ENCODE data around the gene UBQLN4. TPM values are rescaled to one million over a fixed set of nuclear protein-coding genes. Genes with fewer than 3 reads are reported as not detected.

The UBQLN4 gene
- total RNA-seq, 6 experiments from 2014 or later: 19.0 to 25.5 (median 21.0) TPM

- Histone ChIP-seq H3K9me3 (no peaks in the 10 kb centered on the region), H3K4me1 (peaks cover 0 to 8% (median 3%) of the 10 kb centered on the region in 4 donors), H3K4me3 (peak within 1 kb of the TSS; percentile 86 to 88 (median 87)), H3K27ac (peak within 1 kb of the TSS; percentile 52 to 75 (median 68)), H3K27me3 (no peaks in the 10 kb centered on the region), H3K36me3 (peaks cover 0 to 37% (median 8%) of the 10 kb centered on the region in 4 donors)
- intact Hi-C loops (cut with DNase I): no loop called here
- WGBS (ENCODE audit: insufficient coverage, low coverage, low lambda C conversion rate, missing lambda C conversion rate): 0% methylated on average over 35 of the region's 45 CpGs
- ATAC-seq (peak; percentile 99 to 100 (median 99)), DNase-seq (peak; percentile 84 to 92 (median 87))
- TF ChIP-seq CTCF (IDR thresholded peaks at IDR 0.05) (no peak), POLR2A (IDR thresholded peaks at IDR 0.05) (peak; percentile 44)
These were observed 33.1 kb downstream of the UBQLN4 start, which contains the start of gene SSR2 for GRCh38 chr1:156020293-156021092. TSS of gene SSR2 (minus strand) at chr1:156020951. CDS start at chr1:156020167, 784 bp downstream.

GRCh38 chr1:156019946-156020292 is 33.7 kb downstream of the UBQLN4 start:
- no peak for DNase-seq
- no peaks in the 10 kb centered on the region for H3K9me3 ChIP-seq
- intact Hi-C loops (cut with DNase I): no loop called here
- H3K4me1 ChIP-seq: peaks cover 0 to 8% (median 3%) of the 10 kb centered on the region in 4 donors
- TF ChIP-seq POLR2A (IDR thresholded peaks at IDR 0.05) (no peak), CTCF (IDR thresholded peaks at IDR 0.05) (no peak)
- H3K27ac ChIP-seq: peak overlapping the region in 2 of 3 donors; percentile 68 to 75
- no peak for ATAC-seq
- H3K27me3 ChIP-seq: no peaks in the 10 kb centered on the region
- H3K4me3 ChIP-seq: peak overlapping the region; percentile 86 to 88 (median 87)
- H3K36me3 ChIP-seq: peaks cover 0 to 41% (median 9%) of the 10 kb centered on the region in 4 donors
- WGBS (ENCODE audit: insufficient coverage, low coverage, low lambda C conversion rate, missing lambda C conversion rate): 17% methylated on average over 4 of the region's 8 CpGs

GRCh38 chr1:156014829-156015228 is 38.8 kb downstream of the UBQLN4 start:
- Histone ChIP-seq H3K27ac (no peak overlapping the region), H3K4me1 (peaks cover 0 to 5% (median 2%) of the 10 kb centered on the region in 4 donors), H3K27me3 (no peaks in the 10 kb centered on the region), H3K9me3 (no peaks in the 10 kb centered on the region), H3K36me3 (peaks cover 9 to 86% (median 33%) of the 10 kb centered on the region in 4 donors), H3K4me3 (no peak overlapping the region)
- WGBS (ENCODE audit: insufficient coverage, low coverage, low lambda C conversion rate, missing lambda C conversion rate): 93% methylated on average over 7 of the region's 7 CpGs
- DNase-seq: no peak
- TF ChIP-seq CTCF (IDR thresholded peaks at IDR 0.05): no peak
- TF ChIP-seq POLR2A (IDR thresholded peaks at IDR 0.05): no peak
- ATAC-seq: no peak
- intact Hi-C loops (cut with DNase I): no loop called here

GRCh38 chr1:156012051-156012817 is 41.4 kb downstream of the UBQLN4 start:
- intact Hi-C loops (cut with DNase I): no loop called here

More at GRCh38 chr1:156012051-156012817, 41.4 kb downstream of the UBQLN4 start:
- 85% methylated on average over 4 of the region's 4 CpGs for WGBS (ENCODE audit: insufficient coverage, low coverage, low lambda C conversion rate, missing lambda C conversion rate)
- H3K27me3 ChIP-seq: no peaks in the 10 kb centered on the region
- H3K4me1 ChIP-seq: no peaks in the 10 kb centered on the region
- no peaks in the 10 kb centered on the region for H3K9me3 ChIP-seq
- H3K36me3 ChIP-seq: peaks cover 7 to 77% (median 39%) of the 10 kb centered on the region in 4 donors
- no peak overlapping the region for H3K4me3 ChIP-seq
- H3K27ac ChIP-seq: no peak overlapping the region
- no peak for TF ChIP-seq CTCF (IDR thresholded peaks at IDR 0.05)
- TF ChIP-seq POLR2A (IDR thresholded peaks at IDR 0.05): no peak
- DNase-seq (no peak), ATAC-seq (no peak)
